Measurements from ENCODE around the gene CHST15.
A peak's percentile ranks its signal among the peaks of the same experiment; 100 is the strongest.

CHST15 gene

DNA sequence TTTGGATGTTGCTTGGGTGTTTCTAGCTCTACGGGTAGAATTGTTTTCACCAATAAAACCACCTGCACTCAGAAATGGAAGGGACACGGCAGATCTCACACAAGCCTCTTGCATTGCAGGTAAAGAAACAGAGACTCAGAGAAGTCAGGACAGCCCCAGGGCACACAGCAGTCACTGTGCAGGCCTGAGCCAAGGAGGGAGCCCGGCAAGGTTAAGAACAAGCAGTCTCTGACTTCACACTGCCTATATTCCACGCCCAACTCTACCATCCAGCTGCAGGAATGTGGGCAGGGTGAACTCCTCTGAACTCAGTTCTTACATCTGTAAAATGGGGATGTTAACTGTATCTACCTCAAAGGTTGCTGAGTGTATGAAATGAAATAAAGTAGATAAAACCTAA lies 15.4 kb downstream of the CHST15 start:
- no peak for DNase-seq

DNA sequence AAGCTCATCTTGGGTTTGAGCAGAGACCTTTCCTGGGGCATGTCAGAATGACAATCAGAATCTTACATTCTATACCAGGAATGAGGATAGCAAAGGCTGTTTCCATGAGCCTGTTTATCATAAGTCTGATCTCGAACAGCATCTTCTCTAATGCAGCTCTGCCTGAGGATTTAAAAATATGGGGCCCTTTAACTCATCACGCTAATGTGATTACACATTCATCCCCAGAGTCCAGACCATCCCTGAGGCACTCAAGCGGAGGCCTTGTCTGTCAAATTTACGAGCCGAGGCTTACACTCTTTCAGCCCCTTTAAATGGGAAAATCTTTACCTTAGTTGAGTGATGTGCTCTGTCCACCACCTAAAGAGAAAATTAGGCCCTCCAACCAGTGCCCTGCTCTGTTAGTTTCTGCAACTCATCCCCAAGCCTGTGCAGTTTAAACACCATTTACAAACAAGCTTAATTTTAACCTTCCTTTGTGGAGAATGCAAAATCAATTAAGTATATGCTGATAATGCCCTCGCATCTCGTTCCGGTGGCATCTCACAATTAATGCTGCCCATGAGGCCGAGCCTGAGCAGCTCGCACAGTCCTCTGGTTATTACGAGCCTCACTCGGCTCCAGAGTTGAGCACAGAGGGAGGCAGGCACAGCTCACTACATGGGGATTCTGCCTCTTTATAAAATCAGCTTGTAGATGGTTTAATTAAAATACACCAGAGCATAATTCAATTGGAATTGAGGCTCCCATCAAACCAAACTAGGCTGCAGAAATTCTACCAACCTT lies 16.0 kb downstream of the CHST15 start:
- no peak for DNase-seq

DNA sequence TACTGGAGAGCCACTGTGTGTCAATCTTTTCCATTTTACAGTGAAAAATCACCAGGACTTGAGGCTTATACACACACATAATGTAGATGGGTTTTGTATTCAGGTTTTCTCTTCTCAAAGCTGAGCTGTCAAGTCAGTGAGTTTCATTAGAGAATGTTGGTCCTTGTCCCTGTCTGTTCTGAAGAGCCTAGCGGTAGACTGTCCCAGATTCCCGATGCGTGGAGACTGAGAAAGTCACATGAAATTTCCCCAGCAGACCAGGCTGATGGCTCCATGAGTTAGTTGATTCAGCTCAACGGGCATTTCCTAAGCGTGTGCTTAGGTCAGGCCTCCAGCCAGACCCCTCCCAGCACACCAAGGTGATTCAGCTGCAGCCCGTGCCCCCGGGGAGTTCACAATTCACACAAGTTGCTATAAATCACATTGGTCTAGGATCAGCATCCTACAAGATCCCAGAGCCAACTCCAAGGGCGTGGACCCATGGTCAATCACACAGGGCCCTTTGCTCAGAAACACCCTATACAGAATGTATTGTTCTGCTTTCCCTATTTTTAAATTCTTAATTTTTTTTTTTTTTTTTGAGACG lies 17.2 kb downstream of the CHST15 start:
- DNase-seq = no peak

DNA sequence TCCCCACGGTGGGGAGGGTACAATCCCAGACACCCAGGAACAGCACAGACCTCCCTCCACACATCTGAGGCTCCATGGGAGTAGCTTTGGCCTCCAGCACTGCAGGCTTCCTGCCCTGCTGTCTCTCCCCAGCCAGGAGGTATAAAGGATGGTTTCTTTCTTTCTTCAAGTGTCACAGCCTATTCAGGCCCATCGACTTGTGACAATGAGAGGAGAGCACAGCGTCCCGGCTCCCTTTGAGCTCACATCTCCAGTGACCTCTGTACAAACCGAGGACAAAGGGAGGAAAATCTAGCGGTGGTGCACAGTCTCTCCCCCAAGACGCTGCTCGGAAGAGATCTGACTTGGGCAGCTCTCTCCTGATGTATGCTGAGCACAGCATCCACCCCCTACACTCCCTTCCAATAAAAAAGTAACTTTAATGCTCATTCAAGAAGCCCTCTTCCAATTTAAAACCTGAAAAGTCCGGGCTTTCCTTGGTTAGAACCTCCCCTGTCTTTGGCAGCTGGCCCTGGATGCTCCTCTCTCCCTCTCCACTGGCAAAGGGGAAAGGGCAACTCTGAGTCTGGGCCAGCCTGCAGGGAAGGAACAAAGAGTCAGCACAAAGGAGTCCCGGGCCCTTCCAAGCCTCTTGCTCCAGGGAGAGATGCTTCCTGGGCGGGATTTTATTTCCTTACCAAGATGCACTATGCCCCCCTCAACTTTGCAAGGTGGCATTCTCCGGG lies 18.0 kb downstream of the CHST15 start:
- no peak for DNase-seq

DNA sequence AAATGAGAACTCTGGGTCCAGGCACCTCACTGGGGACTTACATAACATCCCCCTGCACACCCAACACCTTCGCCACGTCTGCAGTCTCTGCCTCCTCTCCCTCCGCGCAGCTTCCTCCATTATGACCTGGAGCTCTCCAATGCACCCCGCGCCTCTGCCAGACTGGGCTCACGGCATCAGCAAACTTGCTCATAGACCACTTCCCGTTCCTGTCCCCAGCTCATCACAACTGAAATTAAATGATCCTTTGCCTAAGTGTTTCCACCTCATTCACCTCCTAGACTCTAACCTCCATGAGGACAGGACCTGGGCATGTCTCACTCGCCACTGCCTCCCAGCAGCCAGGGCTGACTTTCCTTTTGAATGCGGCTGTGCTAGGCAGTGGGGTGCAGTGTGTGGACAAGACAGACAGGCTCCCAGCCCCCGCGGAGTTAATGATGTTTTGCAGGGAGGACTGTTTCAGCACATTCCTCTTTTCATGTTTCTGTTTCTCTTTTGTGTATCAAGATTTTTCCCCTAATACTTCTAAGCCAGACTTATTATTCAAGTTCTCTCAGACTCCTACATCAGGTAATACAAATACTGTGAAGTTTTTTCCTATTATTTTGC lies 18.8 kb downstream of the CHST15 start:
- peak; percentile 4 for DNase-seq

DNA sequence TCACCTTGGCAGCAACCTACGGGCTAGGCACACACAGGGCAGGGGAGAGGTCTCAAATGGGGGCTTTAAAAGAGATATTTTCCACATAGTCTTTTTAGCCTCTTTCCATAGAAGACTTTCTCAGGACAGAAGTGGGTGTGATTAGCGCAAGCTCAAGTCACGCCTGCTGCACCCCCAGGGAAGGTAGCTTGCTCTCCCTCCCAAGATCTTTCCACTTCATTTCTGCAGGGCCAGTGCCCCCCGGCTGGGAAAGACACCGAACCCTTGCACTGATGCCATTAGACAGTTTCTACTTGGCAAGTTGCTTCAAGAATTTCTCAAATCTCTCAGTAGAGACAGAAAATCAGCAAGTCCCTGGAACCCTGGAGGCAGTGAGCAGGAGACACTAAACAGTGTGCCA lies 19.4 kb downstream of the CHST15 start:
- no peak for DNase-seq

DNA sequence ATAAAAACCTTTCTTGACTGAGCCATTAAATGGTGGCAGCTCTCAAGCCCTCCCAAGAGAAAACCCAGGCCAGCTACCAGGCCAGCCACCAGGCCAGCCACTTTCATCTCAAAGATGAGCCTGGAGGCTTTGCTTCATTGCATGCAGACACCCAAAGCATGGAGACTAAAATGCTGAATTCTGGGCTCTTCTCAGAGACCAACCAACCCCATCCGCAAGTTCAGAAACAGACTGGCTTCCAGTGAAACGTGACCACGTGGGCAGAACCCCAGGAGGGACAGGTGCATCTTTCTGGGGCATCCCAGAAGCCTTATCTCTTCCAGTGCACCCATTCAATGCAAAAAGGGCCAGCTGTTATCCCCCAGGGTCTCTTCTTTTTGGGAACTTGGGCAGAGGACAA lies 20.9 kb downstream of the CHST15 start:
- no peak for DNase-seq

DNA sequence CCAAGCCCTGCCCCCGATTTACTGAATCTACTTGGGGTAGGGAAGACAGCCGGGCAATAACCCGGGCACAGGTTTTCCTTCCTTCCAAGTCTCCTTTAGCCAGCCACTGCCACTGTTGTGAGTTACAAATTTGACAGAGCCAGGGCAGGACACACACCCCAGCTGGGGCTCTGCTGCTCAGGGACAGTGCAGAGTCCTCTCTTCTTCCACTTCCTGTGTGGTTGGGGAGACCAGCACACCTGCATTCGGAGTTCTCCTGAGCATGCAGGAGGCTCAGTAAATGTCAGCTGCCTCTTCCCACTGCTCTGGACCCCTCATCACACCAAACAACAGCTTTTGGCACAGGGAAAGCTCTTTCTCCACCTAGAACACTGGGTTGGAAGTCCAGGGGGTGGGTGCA lies 21.3 kb downstream of the CHST15 start:
- DNase-seq = no peak

DNA sequence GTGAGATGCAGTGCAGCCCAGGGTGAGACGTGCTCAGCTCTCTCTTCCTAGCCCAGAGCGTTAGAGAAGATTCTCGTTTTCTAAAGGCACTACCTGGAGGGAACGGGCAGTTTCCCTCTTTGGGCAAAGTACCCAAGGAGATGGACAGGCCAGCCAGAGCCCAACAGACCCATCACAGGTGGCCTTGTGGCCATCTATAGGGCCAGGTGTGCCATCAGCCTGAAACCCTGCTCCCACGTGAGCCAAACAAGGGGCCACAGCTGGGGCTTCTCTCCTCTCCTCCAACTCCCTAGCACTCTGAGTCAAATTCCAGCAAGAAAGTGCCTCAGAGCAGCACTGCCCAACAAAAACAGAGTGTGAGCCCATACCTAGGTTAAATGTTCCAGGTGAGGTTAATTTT lies 22.3 kb downstream of the CHST15 start:
- DNase-seq = no peak

DNA sequence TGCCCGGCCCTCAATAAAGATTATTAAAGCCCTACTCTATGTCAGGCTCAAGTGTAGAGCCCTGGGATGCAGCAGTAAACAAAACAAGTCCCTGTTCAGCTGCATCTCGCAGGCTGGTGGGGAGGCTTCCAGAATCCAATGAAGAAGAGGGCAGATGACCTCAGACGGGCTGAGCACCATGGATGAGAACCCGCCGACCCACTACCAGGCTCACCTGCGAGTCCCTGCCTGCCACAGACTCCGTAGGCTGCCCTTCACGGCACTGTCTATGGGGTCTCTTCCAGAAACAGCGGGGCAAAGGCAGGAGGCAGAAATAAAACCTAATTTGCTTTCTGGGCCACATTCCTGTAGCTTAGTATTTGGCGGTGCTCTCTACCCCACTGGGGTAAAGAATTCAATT lies 22.7 kb downstream of the CHST15 start:
- no peak for DNase-seq

DNA sequence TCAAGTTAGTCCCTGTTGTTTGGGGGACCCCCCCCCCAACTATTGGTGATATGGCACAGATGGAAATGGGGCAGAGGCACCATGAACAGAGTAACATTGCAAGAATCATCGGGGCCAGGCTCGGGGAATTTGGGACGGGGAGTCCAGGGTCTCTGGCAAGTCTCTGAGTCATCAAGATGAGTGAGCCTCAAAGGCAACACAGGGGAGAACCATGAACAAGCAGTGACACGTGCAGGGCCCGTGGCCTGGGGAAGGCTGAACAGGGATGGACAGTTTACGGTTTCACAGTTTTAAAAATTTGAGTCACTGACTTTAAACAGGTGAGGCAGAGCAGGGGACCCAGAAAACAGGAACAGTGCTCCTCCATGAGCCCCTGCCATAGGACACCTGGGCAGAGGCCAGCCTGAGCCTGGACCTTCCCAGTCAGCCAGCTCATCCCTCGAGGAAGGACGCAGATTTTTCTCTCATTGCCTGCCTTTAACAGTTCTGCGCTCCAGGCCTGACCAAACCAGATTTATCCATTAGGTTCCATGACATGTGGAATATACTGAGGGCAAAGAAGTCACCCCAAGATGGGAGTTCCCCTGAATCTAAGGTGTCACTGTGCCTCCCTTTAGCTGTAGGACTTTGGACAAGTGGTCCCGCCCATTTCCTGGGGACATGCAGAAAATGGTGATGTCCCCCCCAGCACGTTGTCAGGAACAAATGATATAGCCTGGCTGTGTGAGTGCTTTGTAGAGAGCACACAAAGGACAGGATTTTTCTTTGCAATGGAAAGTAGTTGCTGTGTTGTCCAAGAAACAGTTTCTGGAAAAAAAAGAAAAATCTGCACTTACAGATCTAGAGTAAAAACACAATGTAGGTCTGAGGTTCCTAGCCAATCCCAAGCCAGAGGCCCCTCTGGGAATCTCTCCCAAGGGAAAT lies 23.8 kb downstream of the CHST15 start:
- no peak for DNase-seq

DNA sequence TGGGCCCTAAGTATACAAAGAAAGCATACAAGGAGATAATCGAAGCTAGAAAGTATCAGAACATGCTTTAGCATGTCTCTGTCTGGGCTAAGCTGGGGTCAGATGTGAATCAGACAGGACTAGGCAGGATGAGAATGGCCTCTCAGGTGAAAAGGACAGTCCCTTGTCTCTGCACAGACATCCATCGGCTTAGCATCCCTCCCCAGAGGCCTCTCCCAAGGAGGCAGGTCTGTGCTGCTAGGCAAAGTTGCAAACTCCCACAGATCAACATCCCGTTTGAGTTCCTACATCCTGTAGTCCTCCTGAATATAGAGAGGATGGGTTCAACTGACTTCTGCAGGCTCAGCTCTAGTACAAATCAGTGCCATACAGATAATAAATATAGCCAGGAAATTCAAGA lies 24.5 kb downstream of the CHST15 start:
- no peak for DNase-seq

DNA sequence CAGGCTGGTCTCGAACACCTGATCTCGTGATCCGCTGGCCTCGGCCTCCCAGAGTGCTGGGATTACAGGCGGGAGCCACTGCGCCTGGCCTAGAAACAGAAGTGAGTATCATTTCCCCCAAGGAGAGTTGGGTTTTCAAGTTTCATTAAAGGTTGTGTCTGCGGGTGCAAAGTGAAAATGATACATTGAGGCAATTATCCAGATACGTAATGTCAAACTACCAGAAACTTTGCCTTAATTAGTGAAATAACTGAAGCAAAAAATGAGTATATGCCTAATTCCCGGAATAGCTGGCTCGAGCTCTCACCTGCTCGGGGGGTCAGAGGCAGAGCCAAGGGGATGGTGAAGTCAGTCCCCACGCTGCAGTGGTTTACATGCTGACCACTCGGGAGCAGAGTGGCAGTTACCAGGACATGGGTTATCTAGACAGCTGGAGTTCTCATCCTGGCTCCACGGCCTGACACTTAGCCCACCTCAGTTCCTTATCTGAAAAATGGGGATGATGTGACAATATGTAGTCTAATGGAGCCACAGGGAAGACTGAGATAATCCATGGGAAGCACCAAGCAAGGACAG lies 25.5 kb downstream of the CHST15 start:
- DNase-seq = no peak

DNA sequence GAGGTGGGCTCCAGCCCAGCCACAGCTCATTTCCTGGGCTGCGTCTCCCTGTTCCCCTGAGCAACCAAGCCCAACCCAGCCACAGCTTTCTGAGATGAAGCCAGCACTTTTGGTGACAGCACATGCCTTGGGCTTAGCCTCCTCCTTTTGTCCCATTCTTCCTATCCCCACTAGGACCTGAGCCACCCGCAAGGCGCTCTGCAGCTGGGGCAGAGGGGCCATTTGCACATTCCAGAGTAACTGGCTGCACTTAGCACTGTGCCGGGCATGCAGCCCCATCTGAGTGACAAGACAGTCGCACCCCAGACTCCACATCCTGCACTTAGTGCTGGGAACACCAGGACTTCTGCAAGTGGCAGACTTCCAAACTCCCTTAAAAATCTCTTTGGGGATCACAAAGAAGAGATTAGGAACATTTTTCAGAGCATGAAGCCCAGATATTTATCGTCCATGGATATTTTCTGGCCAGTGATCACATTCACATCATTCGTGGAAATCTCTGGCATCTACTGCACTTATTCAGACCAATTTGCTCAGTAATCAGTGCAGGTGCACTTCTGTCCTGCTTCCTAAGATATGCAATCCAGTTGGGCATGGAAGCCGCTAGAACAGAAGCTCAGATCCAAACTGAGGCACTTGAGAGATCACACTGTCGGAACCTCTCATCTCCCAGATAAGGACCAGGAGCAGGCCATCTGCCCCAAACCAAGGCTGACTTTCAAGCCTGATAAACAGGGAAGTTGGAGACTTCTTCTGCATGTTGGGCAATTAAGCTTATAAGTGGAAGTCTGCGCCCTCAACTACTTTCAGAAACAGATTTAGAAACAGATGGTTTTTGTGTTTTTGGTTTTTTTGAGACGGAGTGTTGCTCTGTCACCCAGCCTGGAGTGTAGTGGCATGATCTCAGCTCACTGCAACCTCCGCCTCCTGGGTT lies 26.4 kb downstream of the CHST15 start:
- no peak for DNase-seq

DNA sequence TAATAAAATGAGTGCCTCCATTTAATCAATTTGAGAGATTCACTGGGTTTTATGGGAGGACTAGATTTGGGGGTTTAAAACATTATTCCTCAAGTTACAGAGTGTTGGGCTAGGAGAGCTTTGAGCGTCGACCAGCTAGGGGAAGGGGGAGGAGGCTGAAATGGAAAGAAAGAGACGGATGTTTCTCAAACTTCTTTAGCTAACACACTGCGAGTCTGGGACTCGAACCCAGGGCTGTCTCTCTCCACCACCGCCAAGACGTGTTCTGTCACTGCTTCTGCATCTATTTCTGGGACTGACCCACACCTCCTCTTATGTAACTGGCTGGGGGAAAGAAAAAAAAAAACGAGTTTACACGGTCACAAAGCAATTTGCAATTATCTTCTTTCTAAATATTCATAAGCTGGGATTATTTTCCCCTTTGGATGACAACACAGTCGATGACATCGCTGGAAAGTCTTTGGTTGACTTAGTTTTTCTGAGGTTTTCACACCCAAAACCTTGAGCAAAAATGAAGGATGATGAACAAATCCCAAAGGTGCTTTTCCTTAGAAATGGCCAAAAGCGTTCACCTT lies 27.2 kb downstream of the CHST15 start:
- no peak for DNase-seq

DNA sequence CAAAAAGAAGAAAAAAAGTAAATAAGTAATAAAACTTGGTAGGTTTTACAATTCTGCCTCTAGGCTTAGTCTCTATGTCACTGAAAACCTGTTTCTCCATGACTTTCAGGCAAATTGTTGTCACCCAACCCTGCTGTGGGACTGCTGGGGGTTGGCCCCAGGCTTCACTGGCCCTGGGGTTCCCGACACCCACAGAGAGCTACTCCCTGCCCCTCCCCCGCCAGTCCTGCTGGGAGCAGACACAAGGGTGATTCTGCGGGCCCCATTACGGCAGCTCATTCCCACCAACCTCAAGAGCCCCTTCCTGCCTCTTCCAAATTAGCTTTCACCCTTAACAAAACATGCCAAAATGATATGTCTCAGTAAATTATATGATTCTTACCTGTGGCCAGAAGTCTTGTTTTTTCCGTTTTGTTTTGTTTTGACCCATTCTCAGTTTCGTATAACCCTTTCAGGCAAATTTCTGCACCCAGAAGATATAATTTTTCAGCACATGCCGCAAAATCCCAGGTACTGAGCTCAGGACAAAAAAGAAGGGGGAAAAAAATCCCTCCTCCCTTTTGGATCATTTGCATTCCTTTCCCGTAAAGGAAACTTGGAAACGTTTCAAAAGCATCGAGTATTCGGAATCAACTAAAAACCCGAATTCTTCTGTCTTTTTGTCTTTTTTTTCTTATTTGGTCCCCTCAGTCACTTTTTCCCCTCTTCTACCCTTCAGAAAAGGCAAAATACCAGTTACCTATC lies 27.8 kb downstream of the CHST15 start:
- DNase-seq = no peak

DNA sequence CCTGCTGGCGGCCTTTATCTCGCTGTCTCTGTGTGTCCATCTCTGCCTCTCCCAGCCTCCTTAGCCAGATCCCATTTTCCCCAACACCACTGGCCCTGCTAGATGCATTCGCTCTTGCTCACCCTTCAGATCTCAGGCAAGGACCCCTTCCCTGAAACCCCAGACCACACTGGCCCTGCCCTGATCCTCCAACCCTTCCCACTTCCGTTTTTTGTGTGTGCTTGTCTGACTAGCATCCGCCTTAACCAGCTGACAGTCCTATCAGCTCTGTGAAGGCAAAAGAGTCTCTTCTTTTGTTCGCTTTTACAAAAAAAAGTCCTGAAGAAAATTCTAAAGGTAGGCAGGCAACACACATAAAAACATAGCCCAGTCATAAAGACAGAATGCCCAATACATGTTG lies 28.7 kb downstream of the CHST15 start:
- peak; percentile 34 for DNase-seq

DNA sequence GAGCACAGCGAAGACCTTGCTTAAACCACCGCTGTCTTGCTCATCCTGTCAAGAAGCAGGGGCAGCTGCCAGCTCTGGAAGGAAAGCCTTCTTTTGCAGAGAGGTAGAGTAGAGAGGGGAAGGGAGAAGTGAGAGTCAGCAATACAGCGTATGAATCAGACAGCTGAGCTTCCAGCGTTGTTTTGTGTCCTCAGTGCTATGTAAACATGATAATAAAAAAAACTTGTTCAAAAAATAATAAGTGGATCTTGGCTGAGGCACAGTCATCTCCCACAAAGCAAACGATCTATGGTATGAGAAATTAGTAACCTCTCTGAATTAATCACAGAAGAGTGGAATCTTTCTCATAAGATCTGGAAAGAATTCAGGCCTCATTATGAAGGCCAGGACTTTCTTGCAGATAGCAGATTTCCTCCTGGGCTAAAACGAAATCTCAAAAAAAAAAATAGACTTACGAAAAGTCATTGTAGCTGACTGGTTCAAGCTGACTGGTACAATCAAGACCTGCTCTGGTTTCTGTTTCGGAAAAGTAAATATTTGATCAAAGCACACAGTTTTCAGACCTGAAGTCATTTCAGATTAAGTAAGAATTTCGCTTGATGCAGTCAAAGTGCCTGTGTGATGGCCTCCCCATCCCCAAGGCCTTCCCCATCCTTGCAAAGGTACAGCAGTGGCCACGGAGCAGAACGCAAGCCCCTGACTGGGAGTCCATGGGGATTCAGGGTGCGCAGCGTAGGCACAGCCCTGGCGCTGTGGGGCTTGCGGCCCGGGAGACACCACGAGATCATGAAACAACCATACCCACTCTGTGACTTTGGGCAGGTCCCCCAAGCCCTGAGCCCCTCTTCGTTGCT lies 29.4 kb downstream of the CHST15 start:
- peak; percentile 14 for DNase-seq

DNA sequence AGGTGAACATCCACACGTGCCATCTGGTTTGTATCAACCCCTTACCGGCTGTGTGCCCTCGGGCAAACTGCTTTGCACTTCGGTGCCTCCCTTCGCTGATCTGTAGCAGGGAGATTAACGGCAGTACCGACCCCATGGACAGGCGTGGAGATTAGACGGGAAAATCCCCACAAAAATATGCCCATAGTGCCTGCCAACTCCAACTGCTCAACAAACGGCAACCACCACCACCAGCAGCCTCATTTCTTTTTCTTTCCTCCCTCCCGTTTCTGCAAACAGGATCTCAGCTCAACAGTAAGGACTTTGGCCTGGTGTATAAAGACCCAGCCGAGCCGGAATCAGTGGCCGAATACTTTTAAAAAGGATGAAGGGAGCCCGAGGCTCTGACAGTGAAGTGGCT lies 31.0 kb downstream of the CHST15 start:
- DNase-seq = no peak

All from CD4-positive, alpha-beta T cell treated with Interleukin-10 for 1 hour (primary cell).